Embryonic facial prominence (tissue), 1 donor: ENCODE measurements around the gene CAPN2.
"Not testable (repeated sequence)": the region's sequence is repeated elsewhere in the genome, so short reads cannot be mapped to it uniquely, and the experiment has no call there.

ENCODE experiments used
- DNase-seq: peaks from one replicate; pipeline ENCODE4 v3.0.0-alpha.2; 2016; ENCODE audit errors: extremely low spot score

The CAPN2 gene

DNA sequence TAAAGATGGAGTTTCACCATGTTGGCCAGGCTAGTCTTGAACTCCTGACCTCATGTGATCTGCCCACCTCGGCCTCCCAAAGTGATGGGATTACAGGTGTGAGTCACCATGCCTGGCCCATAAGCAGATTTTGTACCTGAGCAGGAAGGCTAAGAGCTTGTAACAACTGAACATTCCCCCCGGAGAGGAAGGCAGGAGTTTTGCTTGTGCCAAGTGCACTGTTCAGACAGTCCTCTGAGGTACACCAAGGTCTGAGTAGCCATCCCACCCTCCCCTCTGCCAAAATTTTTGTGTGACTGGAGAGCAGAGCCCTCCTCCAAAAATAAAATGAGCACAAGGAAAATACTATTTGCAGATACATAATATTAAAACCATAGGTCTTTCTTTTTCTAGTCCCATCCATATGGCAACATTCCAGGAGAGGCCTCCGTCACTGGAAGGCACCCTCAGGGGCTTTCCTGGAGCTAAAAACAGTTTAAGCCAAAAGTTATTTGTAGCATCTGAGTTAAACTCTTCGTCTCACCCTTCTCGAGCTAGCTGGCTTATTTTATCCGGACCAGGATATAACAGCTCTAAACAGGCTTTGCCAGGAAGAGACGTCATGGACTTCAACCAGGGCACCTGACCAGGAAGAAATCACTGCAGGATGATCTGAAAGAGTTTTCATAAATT, 27.2 kb downstream of the CAPN2 start:
- no peak for DNase-seq

DNA sequence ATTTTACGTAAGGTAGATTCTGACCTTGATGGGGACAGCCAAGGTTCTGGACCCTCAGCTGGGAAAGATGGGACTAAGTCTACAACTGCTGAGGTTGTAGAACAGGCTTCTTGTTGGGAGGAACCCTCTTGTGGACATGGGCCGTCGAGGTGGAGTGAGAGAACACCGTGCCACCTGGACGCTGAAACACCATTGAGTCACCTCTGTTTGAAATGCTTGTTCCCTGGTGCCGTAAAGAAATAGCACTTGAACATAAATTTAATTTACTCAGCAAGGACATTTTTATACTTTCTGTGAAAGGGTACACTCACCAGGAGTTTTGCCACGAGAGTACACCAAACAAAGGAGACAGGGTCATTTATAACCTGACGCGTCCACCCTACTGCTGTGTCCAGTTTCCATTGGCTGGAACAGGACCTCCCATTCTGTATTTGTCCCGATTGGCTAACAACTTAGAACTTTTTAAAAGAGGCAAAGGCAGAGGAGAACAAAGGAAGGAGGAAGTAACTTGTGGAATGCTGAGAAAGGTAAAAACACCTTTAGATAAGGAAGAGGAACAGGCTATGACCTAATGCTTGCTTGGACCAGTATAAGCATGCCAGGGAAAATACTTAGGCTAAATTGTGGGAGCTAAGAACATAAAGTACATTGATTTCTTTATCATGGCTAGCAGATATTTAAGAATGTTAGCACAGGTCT, 27.8 kb downstream of the CAPN2 start:
- not testable (repeated sequence) for DNase-seq

GRCh38 chr1:223741861-223742260, 29.5 kb downstream of the CAPN2 start:
- no peak for DNase-seq

GRCh38 chr1:223742856-223743517, 30.6 kb downstream of the CAPN2 start:
- no peak for DNase-seq

GRCh38 chr1:223745731-223746130, 33.4 kb downstream of the CAPN2 start:
- DNase-seq, result no peak

GRCh38 chr1:223747838-223748335, 35.5 kb downstream of the CAPN2 start:
- DNase-seq, result no peak

DNA sequence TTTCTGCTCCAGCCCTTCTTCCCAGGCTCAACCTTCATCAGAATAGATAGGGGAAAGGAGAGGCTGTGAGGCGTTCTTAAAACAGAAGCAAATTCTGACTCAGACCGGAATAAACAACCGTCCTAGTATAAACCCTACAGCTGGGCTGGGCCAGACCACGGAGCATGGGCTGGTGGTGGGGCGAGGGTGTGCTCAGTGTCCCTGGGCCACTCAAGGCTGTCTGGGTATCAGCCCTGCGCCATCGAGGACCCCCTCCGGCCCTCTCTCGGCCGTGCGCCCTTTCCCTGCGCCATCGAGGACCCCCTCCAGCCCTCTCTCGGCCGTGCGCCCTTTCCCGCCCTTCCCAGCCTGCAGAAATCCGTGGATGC, 36.0 kb downstream of the CAPN2 start:
- no peak for DNase-seq

GRCh38 chr1:223748773-223749733, 36.7 kb downstream of the CAPN2 start:
- DNase-seq, result peak; percentile 31

- no peak for DNase-seq
Observed at GRCh38 chr1:223750730-223751570, 38.6 kb downstream of the CAPN2 start.

DNA sequence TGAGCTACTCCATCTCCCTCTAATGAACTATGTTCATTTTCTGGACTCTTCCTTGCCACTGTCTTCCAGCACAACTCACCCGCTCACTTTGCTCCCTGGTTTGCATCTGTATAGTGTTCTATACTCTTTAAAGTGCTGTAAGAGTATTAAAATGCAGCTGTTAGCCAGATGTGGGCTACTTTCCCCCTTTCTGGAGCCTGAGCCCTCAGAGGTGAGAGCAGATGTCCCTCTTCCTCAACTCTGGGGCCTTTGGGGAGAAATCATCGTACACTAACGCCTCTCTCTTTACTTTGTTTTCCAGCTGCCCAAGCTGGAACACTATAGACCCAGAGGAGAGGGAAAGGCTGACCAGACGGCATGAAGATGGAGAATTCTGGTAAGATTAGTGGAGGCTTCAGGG, 39.4 kb downstream of the CAPN2 start:
- no peak for DNase-seq

DNA sequence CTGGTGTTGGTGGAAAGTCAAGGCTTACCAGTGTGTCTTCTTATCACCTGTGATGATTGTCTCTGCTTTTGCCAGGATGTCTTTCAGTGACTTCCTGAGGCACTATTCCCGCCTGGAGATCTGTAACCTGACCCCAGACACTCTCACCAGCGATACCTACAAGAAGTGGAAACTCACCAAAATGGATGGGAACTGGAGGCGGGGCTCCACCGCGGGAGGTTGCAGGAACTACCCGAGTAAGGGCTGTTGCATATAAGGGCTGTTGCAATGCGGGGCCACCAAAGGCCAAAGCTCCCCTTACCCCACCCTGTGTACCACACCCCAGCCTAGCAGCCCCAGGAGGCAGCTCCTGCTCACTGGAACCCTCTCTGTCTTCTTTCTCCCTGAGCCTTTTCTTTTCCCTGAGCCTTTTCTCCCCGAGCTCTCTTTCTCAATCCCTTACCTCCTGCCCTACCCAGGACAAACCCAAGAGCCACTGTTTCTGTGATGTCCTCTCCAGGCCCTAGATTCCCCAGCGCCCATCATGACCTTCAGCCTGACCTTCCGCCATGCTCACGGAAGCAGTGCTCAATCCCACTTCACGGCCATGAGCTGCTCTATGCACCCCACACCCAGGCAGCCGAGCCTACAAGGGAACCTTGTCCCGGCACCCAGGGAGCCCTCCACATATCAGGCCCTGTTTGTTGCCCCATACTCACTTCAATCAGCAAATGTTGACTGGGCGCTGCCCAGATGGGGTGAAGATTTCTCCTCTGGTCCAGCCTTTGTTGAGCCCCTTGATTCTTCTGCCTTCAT, 40.6 kb downstream of the CAPN2 start:
- DNase-seq, result no peak

DNA sequence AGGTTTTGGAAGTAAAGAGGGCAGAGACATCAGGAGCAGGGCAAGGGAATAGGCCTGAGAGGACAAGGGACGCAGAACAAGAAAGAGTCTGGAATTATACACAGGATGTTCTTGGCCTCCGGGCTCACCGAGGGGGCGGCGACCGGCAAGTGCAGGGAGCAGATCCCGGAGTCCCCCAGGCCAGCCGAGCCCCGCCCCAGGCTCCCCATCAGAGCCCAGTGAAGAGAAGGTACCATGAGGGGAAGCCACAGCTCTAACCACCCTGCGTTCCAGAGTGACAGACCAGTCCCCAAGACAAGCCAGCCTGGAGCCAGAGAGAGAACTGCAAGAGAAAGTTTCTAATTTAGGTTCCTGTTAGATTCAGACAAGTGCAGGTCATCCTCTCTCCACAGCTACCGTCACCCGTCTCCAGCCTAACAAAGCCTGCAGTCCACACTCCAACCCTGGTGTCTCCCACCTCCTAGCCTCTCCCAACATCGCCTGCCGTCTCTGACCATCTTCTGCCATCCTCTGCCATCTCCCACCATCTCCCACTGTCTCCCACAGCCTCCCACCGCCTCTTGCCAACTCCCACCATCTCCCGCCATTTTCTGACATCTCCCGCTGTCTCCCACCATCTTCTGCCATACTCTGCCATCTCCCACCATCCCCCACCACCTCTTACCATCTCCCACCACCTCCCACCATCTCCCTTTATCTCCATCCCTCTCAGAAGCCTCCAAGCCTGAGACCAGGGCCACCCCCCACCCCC, 42.5 kb downstream of the CAPN2 start:
- DNase-seq, result no peak

- no peak for DNase-seq
Observed at GRCh38 chr1:223755432-223755792, 43.1 kb downstream of the CAPN2 start.

DNA sequence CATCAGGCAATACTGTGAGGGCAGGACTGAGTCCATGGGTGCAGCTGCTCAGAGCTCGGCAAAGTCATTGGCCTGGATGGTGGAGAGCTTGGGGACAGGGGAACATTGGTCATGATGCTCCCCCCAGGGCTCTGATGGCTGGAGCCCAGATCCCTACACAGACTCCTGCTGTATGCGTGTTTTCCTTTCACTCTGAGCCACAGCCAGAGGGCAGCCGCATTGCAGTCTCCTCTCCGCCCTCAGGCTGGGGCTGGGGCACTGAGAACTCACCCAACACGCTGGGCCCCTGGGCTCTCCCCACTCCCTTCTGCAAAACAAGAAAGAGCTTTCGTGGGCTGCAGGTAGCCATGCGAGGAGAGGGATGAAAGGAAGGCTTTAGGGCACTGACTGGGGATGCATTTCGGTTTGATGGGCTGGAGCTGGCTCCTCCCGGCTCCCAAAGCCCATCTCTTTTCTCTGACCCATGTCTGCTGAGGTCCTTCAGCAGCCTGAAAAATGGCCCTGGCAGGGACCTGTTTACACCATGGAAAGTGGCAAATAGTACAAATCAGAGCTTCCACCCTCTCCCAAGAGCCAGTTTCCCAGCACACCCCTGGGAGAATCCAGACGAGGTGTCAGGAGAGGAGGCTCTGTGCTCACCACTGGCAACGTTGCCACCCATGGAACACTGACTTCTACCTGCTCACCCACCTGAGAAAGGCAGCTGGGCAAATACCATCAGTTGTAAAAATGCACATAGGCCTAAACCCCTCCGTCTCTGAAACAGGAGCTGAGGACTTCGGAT, 43.8 kb downstream of the CAPN2 start:
- DNase-seq, result no peak

DNA sequence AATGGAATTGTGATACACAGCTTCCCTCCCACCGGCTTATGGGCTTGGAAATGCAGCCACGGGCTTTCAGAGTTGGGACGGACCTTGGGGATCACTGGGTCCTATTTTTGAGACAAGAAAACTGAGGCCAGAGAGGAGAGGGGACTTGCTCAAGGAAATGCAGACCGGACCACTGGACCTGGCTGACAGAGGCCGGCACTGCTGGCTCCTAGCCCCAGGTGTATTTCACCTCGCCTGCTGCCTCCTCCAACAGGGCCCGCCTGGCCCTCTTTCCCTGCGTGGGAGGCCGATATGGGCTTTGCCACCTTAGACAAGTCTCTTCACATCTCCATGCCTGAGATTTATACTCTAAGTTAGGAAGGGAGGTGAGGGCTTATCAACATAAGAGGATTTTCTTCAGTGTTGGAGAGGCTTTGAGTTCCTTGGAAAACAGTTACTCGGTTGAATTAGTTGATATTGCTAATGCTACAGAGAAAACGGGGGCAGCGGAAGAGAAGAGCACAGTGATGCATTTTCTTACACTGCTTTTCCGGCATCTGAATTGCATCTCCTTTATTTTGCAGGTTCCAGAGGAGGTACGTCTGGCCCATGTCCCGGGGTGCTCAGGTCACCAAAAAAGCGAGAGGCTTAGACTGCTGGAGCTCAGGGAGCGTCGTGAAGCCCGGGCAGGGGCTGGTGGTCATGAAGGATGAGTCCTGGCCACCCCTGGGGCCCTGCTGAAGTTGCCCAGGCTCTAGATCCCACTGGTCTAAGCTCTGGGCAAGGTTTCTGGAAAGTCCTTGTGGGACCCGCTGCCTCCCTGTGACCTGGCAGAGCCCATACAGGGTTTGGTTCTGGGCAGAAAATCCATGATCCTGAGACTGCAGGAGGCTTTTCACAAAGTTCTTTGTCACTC, 44.7 kb downstream of the CAPN2 start:
- no peak for DNase-seq

DNA sequence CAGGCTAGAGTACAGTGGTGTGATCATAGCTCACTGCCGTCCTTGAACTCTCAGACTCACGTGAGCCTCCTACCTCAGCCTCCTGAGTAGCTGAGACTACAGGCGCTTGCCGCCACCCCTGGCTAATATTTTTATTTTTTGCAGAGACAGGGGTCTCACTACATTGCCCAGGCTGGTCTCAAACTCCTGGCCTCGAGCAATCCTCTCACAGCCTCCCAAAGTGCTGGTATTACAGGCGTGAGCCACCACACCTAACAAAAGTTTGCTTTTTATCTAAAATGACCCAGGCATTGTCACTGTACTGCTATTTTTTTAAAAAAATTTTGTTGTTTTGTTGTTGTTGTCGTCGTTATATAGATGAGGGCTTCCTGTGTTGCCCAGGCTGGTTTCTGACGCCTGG, 46.4 kb downstream of the CAPN2 start:
- no peak for DNase-seq

DNA sequence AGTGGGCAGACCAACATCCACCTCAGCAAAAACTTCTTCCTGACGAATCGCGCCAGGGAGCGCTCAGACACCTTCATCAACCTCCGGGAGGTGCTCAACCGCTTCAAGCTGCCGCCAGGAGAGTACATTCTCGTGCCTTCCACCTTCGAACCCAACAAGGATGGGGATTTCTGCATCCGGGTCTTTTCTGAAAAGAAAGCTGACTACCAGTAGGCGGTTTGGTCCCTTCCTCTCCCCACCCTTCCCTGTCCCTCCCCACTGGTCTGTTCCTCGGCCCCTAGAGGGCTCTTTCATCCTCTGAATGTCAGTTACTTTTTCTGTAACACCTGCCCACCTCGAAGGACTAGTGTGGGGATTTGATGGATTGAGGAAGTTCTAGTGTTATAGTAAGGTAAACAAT, 46.9 kb downstream of the CAPN2 start:
- no peak for DNase-seq

DNA sequence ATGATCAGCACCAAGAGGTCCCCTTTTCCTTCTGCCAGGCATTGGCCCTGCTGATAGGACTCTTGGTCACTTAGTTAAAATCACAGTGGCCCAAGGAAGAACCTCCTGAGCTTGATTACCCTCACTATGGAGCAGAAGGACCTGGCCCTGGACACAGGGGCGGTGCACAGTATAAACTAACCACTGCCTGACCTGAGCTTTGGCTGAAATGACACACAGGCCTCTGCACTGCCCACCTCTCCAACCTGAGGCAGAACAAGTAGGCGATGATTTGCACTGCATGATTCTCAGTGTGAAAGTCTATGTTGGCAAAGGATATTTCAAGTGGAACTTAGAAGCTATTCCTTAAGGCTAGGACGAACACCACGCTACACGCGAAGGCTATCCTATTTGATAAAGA, 48.5 kb downstream of the CAPN2 start:
- DNase-seq, result no peak
